SK-N-SH (cell line): ENCODE measurements around the gene PAGE1. TPM values are rescaled to one million over a fixed set of nuclear protein-coding genes. Genes with fewer than 3 reads are reported as not detected.

Experiments
- CTCF ChIA-PET: fragments of 300-600, 350-600 bp; formaldehyde crosslinking; extraction: SDS; loops from one replicate; lab custom pipeline; 2021; lab: Yijun Ruan, JAX
- POLR2A ChIA-PET: fragments of 350-600 bp; sonication (Branson Sonifier 250); formaldehyde crosslinking; extraction: SDS; loops from one replicate; lab custom pipeline; 2020; ENCODE audit warnings: antibody characterized with exemption, inconsistent platforms; lab: Yijun Ruan, JAX
- DNase-seq: peaks from one replicate; pipeline ENCODE4 v3.0.0; 2012
- H2AFZ ChIP-seq: fragments of 200-600 bp; sonication (generic); 2 replicates; pipeline ENCODE4 v1.8.1; 2016; ENCODE audit warnings: antibody characterized with exemption, mild to moderate bottlenecking, low read depth
- H3F3A ChIP-seq: fragments of 200-600 bp; sonication (generic); replicated peaks from 2 replicates; pipeline ENCODE3; 2016; ENCODE audit warnings: antibody characterized with exemption, mild to moderate bottlenecking; ENCODE audit not compliant: insufficient read depth
- H3K27ac ChIP-seq, 2 experiments: fragments of 200-500 bp in 1 of 2; fragments of 200-600 bp in 1 of 2; sonication (Bioruptor generic) in 1 of 2; sonication (generic), shearing (Covaris generic) in 1 of 2; 2 replicates each; pipeline versions ENCODE4 v1.5.1 to v1.6.1; 2014 to 2016; ENCODE audit warnings: low read depth in 2 of 2, inconsistent platforms in 1 of 2, low read length in 1 of 2, mild to moderate bottlenecking in 1 of 2, mixed read lengths in 1 of 2
- H3K27me3 ChIP-seq: fragments of 200-600 bp; sonication (generic), shearing (Covaris generic); 2 replicates; pipeline ENCODE4 v1.6.1; 2016; ENCODE audit warnings: mixed run types; ENCODE audit not compliant: insufficient read depth
- H3K36me3 ChIP-seq, 2 experiments: fragments of 200-500 bp in 1 of 2; fragments of 200-600 bp in 1 of 2; sonication (Bioruptor generic) in 1 of 2; sonication (generic) in 1 of 2; replicated peaks in 1 of 2; 2 replicates each; pipeline versions ENCODE3 to v1.5.1; 2014 to 2016; ENCODE audit warnings: low read length in 1 of 2, mild to moderate bottlenecking in 1 of 2; ENCODE audit not compliant: insufficient read depth in 2 of 2, control insufficient read depth in 1 of 2
- H3K4me1 ChIP-seq, 2 experiments: fragments of 200-500 bp in 1 of 2; fragments of 200-600 bp in 1 of 2; sonication (Bioruptor generic) in 1 of 2; sonication (generic), shearing (Covaris generic) in 1 of 2; 2 replicates each; pipeline versions ENCODE4 v1.5.1 to v1.6.1; 2014 to 2016; ENCODE audit warnings: low read depth in 1 of 2, low read length in 1 of 2, mixed run types in 1 of 2; ENCODE audit not compliant: insufficient read depth in 2 of 2, control insufficient read depth in 1 of 2
- H3K4me2 ChIP-seq: fragments of 200-600 bp; sonication (generic), shearing (Covaris generic); 2 replicates; pipeline ENCODE4 v1.6.1; 2017; ENCODE audit warnings: mixed run types
- H3K4me3 ChIP-seq, 2 experiments: fragments of 200-500 bp in 1 of 2; fragments of 200-600 bp in 1 of 2; sonication (Bioruptor generic) in 1 of 2; sonication (generic), shearing (Covaris generic) in 1 of 2; 2 replicates each; pipeline versions ENCODE4 v1.5.1 to v1.8.1; 2014 to 2016; ENCODE audit warnings: low read depth in 2 of 2, inconsistent platforms in 1 of 2, low read length in 1 of 2, mild to moderate bottlenecking in 1 of 2, mixed read lengths in 1 of 2, moderate library complexity in 1 of 2
- H3K79me2 ChIP-seq: fragments of 200-600 bp; sonication (generic); 2 replicates; pipeline ENCODE4 v1.8.1; 2017; ENCODE audit warnings: mild to moderate bottlenecking; ENCODE audit not compliant: insufficient read depth
- H3K9ac ChIP-seq: fragments of 200-600 bp; sonication (generic); 2 replicates; pipeline ENCODE4 v1.6.1; 2017; ENCODE audit warnings: mixed run types
- H3K9me2 ChIP-seq: fragments of 200-600 bp; sonication (generic); 2 replicates; pipeline ENCODE4 v1.6.1; 2017; ENCODE audit warnings: mixed run types
- H3K9me3 ChIP-seq: fragments of 200-600 bp; sonication (generic); 2 replicates; pipeline ENCODE4 v1.6.1; 2017; ENCODE audit warnings: mixed run types, mild to moderate bottlenecking, moderate library complexity
- H4K20me1 ChIP-seq: fragments of 200-600 bp; sonication (generic); 2 replicates; pipeline ENCODE4 v1.6.1; 2017; ENCODE audit warnings: mild to moderate bottlenecking, mixed run types; ENCODE audit not compliant: insufficient read depth
- FOXJ3 ChIP-seq: sonication (generic); formaldehyde crosslinking; IDR thresholded peaks from 2 replicates; pipeline ENCODE4 v1.5.1; 2020; ENCODE audit warnings: mild to moderate bottlenecking, missing genetic modification reagents
- GABPA ChIP-seq: IDR thresholded peaks from 2 replicates; pipeline ENCODE4 v1.4.0; 2012; ENCODE audit warnings: low read depth, mild to moderate bottlenecking
- GATA2 ChIP-seq: sonication (generic); formaldehyde crosslinking; IDR thresholded peaks from 2 replicates; pipeline ENCODE4 v1.5.0; 2020; ENCODE audit warnings: mild to moderate bottlenecking, missing genetic modification reagents
- JUND ChIP-seq: IDR thresholded peaks from 2 replicates; pipeline ENCODE4 v1.4.0; 2012
- NRF1 ChIP-seq: IDR thresholded peaks from 2 replicates; pipeline ENCODE4 v1.6.1; 2012; ENCODE audit warnings: low read depth, mild to moderate bottlenecking, low read length
- POLR2AphosphoS5 ChIP-seq: IDR thresholded peaks from 2 replicates; pipeline ENCODE4 v1.6.1; 2012; ENCODE audit warnings: low read depth, low read length
- RAD21 ChIP-seq: IDR thresholded peaks from 2 replicates; pipeline ENCODE4 v1.6.1; 2012; ENCODE audit warnings: mild to moderate bottlenecking, low read length
- RCOR1 ChIP-seq: fragments of 150-350 bp; IDR thresholded peaks from 2 replicates; pipeline ENCODE4 v1.6.1; 2017; ENCODE audit warnings: antibody characterized with exemption, low read length
- RXRA ChIP-seq: IDR thresholded peaks from 2 replicates; pipeline ENCODE4 v1.4.0; 2012; ENCODE audit warnings: low read depth, mild to moderate bottlenecking, borderline replicate concordance
- SMC3 ChIP-seq: IDR thresholded peaks from 2 replicates; pipeline ENCODE4 v1.6.1; 2012; ENCODE audit warnings: low read depth, low read length, improper control_type of control experiment
- TCF12 ChIP-seq: IDR thresholded peaks from 2 replicates; pipeline ENCODE4 v1.4.0; 2012
- TEAD4 ChIP-seq: IDR thresholded peaks from 2 replicates; pipeline ENCODE4 v1.4.0; 2012; ENCODE audit warnings: mild to moderate bottlenecking, borderline replicate concordance; ENCODE audit not compliant: insufficient read depth
- YY1 ChIP-seq: IDR thresholded peaks from 2 replicates; pipeline ENCODE4 v1.4.0; 2012; ENCODE audit warnings: low read depth, mild to moderate bottlenecking
- WGBS: methylation state at CpG from one replicate; pipeline ENCODE4 v1.1.6; 2017; ENCODE audit warnings: low lambda C conversion rate; 5-methylcytosine and 5-hydroxymethylcytosine counted together
- polyA plus RNA-seq, 3 experiments: library from polyadenylated mRNA; depleted of rRNA; stranded (reverse); fragments of >200 nt; gene quantifications; 2 replicates each; pipeline ENCODE4 v1.2.3, GENCODE V29; 2012
- TF ChIP-seq, protein P1 (sequence below): fragments of 150-350 bp; IDR thresholded peaks from 2 replicates; pipeline ENCODE4 v1.6.1; 2017; ENCODE audit warnings: antibody characterized with exemption, low read length, low read depth, borderline replicate concordance
- TF ChIP-seq, protein P2 (sequence below): fragments of 200-600 bp; sonication (generic); IDR thresholded peaks from 2 replicates; pipeline ENCODE4 v1.6.1; 2017; ENCODE audit warnings: antibody characterized with exemption, mild to moderate bottlenecking, moderate library complexity

PAGE1 gene
- polyA plus RNA-seq, 1 of the 3 experiments (the other 2 are of a cell fraction), result 0.54 TPM

DNA sequence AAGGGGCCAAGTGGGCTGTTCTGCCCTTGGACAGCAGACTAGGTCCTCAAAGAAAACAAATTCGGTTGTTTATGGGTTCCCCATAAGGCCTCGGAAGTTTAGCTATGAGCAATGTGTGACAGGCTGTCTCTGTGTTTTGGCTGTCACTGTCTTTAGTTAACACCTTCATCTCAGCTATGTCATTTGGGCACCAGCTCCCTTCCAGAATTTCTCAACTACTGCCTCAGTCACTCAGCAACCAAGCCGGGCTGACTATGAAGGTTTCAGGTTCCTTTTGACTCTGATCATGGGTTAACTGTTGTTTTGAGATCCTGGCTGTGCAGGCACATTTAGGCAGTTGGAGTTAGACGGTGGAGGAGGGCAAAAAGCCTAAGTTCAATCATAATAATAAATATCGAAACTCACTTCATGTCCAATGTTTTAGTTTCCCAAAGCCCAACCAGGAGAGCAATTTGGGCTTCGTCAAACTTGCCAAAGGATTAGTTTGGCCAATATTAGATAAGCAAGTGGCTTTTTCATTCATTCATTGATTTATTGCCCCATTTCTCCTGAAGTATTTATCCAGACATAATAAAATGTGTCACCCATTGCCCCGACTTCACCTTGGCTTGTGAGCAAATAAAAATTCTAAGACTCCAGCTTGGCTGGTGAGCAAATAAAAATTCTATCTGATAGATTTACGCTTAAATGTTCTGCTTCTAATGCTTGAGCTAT is 9.1 kb upstream of the PAGE1 start:
- WGBS, result 9% methylated on average over 8 of the region's 8 CpGs
- H3K9me3 ChIP-seq, result no peaks in the 10 kb centered on the region

DNA sequence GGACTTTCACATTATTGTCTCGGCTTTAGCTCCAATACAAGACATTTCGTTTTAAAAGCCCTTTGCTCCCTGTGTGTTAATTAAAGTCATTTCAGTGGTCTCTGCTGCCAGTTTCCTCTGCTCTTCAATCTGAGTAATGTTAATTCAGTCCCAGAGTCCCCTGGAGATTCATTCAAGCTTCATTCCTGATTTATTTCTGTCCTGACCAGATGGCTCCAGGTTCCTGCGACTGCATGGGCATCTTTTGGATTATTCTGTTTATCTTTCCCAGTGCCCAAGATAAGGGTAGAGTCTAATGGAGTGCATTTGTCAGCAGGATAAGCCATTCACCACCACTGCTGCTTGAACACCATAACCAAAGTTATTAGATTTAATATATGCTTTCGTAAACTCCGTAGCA is 6.1 kb upstream of the PAGE1 start:
- no peak overlapping the region for H3K4me2 ChIP-seq
- WGBS, result 0% methylated on average over 5 of the region's 5 CpGs
- CTCF ChIA-PET, result no interaction called here

More for the DNA sequence above, 9.1 kb upstream of the PAGE1 start:
- no peak overlapping the region for H2AFZ ChIP-seq
- POLR2A ChIA-PET, result no interaction called here
- no peaks in the 10 kb centered on the region for H3K4me1 ChIP-seq
- H3F3A ChIP-seq, result no peaks in the 10 kb centered on the region
- no peak overlapping the region for H3K4me2 ChIP-seq
- peaks cover 11% of the 10 kb centered on the region; the same call in 1 of the 2 replicates for H3K27me3 ChIP-seq
- H4K20me1 ChIP-seq, result no peaks in the 10 kb centered on the region
- H3K79me2 ChIP-seq, result no peaks in the 10 kb centered on the region
- TF ChIP-seq GABPA, result no peak
- H3K9ac ChIP-seq, result no peak overlapping the region
- H3K4me3 ChIP-seq, result no peak overlapping the region
- DNase-seq, result no peak
- H3K36me3 ChIP-seq, result no peaks in the 10 kb centered on the region
- no peaks in the 10 kb centered on the region for H3K9me2 ChIP-seq
- H3K27ac ChIP-seq, result no peak overlapping the region
- CTCF ChIA-PET, result no interaction called here

DNA sequence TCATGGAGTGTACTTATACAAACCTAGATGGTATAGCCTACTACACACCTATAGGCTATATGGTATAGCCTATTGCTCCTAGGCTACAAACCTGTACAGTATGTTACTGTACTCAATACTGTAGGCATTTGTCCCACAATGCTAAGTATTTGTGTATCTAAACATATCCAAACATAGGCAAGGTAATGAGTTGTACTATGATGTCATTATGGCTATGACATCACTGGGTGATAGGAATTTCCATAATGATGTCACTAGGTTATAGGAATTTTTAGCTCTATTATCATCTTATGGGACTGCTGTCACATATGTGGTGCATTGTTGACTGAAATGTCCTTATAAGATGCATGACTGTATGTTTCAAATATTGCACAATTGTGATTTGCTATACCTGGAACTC is 5.5 kb upstream of the PAGE1 start:
- Histone ChIP-seq H3K9me2 (no peaks in the 10 kb centered on the region), H3F3A (no peaks in the 10 kb centered on the region), H3K9ac (no peak overlapping the region), H3K9me3 (no peaks in the 10 kb centered on the region), H4K20me1 (no peaks in the 10 kb centered on the region), H3K4me1 (no peaks in the 10 kb centered on the region), H3K27me3 (peaks cover 11% of the 10 kb centered on the region; the same call in 1 of the 2 replicates), H2AFZ (no peak overlapping the region), H3K36me3 (no peaks in the 10 kb centered on the region), H3K4me3 (no peak overlapping the region), H3K27ac (no peak overlapping the region)
- DNase-seq, result no peak
- POLR2A ChIA-PET, result no interaction called here
- no peak for TF ChIP-seq RXRA
- TF ChIP-seq POLR2AphosphoS5, result no peak
- TF ChIP-seq JUND, result no peak
- no peak for TF ChIP-seq FOXJ3 (CRISPR knock-in tag)
- TF ChIP-seq, protein P1, sequence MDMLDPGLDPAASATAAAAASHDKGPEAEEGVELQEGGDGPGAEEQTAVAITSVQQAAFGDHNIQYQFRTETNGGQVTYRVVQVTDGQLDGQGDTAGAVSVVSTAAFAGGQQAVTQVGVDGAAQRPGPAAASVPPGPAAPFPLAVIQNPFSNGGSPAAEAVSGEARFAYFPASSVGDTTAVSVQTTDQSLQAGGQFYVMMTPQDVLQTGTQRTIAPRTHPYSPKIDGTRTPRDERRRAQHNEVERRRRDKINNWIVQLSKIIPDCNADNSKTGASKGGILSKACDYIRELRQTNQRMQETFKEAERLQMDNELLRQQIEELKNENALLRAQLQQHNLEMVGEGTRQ, result no peak
- TF ChIP-seq GABPA, result no peak
- TF ChIP-seq SMC3, result no peak
- TF ChIP-seq RCOR1, result no peak
- no peak for TF ChIP-seq YY1
- TF ChIP-seq, protein P2, sequence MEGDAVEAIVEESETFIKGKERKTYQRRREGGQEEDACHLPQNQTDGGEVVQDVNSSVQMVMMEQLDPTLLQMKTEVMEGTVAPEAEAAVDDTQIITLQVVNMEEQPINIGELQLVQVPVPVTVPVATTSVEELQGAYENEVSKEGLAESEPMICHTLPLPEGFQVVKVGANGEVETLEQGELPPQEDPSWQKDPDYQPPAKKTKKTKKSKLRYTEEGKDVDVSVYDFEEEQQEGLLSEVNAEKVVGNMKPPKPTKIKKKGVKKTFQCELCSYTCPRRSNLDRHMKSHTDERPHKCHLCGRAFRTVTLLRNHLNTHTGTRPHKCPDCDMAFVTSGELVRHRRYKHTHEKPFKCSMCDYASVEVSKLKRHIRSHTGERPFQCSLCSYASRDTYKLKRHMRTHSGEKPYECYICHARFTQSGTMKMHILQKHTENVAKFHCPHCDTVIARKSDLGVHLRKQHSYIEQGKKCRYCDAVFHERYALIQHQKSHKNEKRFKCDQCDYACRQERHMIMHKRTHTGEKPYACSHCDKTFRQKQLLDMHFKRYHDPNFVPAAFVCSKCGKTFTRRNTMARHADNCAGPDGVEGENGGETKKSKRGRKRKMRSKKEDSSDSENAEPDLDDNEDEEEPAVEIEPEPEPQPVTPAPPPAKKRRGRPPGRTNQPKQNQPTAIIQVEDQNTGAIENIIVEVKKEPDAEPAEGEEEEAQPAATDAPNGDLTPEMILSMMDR, result no peak
- no peak for TF ChIP-seq NRF1
- TF ChIP-seq TEAD4, result no peak
- no peak for TF ChIP-seq TCF12
- TF ChIP-seq RAD21, result no peak
- TF ChIP-seq, all 33 proteins: peak for 0
- CTCF ChIA-PET, result no interaction called here
- H3K4me2 ChIP-seq, result no peak overlapping the region
- H3K79me2 ChIP-seq, result no peaks in the 10 kb centered on the region

More for the DNA sequence above, 6.1 kb upstream of the PAGE1 start:
- no peaks in the 10 kb centered on the region for H3F3A ChIP-seq
- no peak overlapping the region for H3K9ac ChIP-seq
- no peak overlapping the region for H3K4me3 ChIP-seq
- no peaks in the 10 kb centered on the region for H3K79me2 ChIP-seq
- no peaks in the 10 kb centered on the region for H3K9me2 ChIP-seq
- POLR2A ChIA-PET, result no interaction called here
- no peaks in the 10 kb centered on the region for H3K4me1 ChIP-seq
- peak overlapping the region in 1 of 2 experiments; percentile 53; a peak in 1 of 4 replicates for H3K27ac ChIP-seq
- peak; percentile 54 for DNase-seq
- H4K20me1 ChIP-seq, result no peaks in the 10 kb centered on the region
- no peaks in the 10 kb centered on the region for H3K9me3 ChIP-seq
- no peak overlapping the region for H2AFZ ChIP-seq
- no peaks in the 10 kb centered on the region for H3K36me3 ChIP-seq
- peak; percentile 28; the same call in 1 of the 2 replicates for TF ChIP-seq GATA2 (CRISPR knock-in tag)
- no peak for TF ChIP-seq POLR2AphosphoS5
- peak; percentile 47; the same call in 1 of the 2 replicates for TF ChIP-seq RCOR1
- peaks cover 11% of the 10 kb centered on the region; the same call in 1 of the 2 replicates for H3K27me3 ChIP-seq
